Fibroblast of pulmonary artery (primary cell): ENCODE measurements around the gene ACTA2.

ENCODE experiments used
- DNase-seq: peaks from one replicate; pipeline ENCODE4 v3.0.0-alpha.2; 2010; ENCODE audit warnings: low read depth
- H3K4me3 ChIP-seq: replicated peaks from 2 replicates; pipeline ENCODE4 v1.5.1; 2011; ENCODE audit warnings: low read depth, mild to moderate bottlenecking, control low read depth, low read length, moderate library complexity
- CTCF ChIP-seq: IDR thresholded peaks from 2 replicates; pipeline ENCODE4 v1.5.1; 2011; ENCODE audit warnings: mild to moderate bottlenecking, control low read depth, low read length, inconsistent platforms; ENCODE audit errors: missing control alignments

The ACTA2 gene

GRCh38 chr10:88911116-88911515, 41.5 kb downstream of the ACTA2 start:
- no peak for DNase-seq
- no peak overlapping the region for H3K4me3 ChIP-seq
- TF ChIP-seq CTCF = no peak

DNA sequence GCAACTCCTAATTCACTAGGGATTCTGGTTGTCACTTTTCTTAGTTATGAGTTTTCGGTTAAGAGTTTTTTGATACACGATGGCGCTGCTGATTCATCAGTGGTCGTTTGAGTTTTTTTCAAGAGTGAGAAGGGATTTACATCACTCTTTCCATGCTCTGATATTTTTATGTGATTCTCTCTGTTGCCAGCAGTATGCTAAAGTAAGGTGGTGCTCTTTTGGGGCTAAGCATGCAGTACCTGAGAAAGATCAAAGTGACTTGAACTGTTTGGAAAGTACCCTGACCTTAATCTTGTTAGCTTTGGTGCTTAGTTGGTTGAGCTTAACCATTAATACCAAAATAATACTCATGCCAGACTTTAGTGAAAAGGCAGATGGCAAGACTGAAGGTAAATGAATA, 44.4 kb downstream of the ACTA2 start:
- TF ChIP-seq CTCF = no peak
- H3K4me3 ChIP-seq = no peak overlapping the region
- DNase-seq = no peak

GRCh38 chr10:88906921-88907320, 45.7 kb downstream of the ACTA2 start:
- DNase-seq = no peak
- H3K4me3 ChIP-seq = no peak overlapping the region
- TF ChIP-seq CTCF = no peak

DNA sequence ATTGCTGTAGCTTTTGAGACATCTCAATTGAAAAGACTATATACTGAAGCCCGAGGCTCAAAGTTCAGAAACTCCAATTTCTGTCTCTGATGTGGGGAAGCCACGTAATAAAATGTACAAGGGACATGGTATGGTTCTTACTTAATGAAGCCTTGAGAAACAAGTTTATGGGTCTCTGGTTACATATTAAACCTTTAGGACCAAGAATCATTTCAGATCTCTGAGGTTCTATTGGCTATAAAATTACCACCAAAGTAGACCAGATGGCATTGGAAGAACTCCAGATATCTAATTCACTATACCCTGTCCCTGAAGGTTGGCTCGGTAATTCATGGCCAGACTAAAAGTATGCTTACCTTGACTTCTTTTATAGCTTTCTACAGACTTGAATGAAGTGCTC, 48.9 kb downstream of the ACTA2 start:
- DNase-seq = no peak
- no peak for TF ChIP-seq CTCF
- H3K4me3 ChIP-seq = no peak overlapping the region

- H3K4me3 ChIP-seq = no peak overlapping the region
- no peak for TF ChIP-seq CTCF
- DNase-seq = no peak
Measured at GRCh38 chr10:88901984-88902789, 50.4 kb downstream of the ACTA2 start.

GRCh38 chr10:88901206-88901983, 51.2 kb downstream of the ACTA2 start:
- no peak for TF ChIP-seq CTCF
- DNase-seq = no peak
- H3K4me3 ChIP-seq = no peak overlapping the region
